Vagina (tissue), 2 donors: ENCODE measurements around the gene OR8B3. TPM values are rescaled to one million over a fixed set of nuclear protein-coding genes. Genes with fewer than 3 reads are reported as not detected.

Experiments
- DNase-seq, 2 donors: peaks; one replicate each; pipeline ENCODE4 v3.0.0-alpha.2; 2017; ENCODE audit errors: extremely low spot score in 2 of 2
- H3K27ac ChIP-seq: fragments of 200-600 bp; sonication (generic); one replicate; pipeline ENCODE4 v1.5.1; 2019
- H3K27me3 ChIP-seq: fragments of 200-600 bp; sonication (generic); one replicate; pipeline ENCODE4 v1.5.1; 2019
- H3K36me3 ChIP-seq, 2 donors: fragments of 200-600 bp; sonication (generic); one replicate each; pipeline ENCODE4 v1.5.1; 2017 to 2019
- H3K4me1 ChIP-seq: fragments of 200-600 bp; sonication (generic); one replicate; pipeline ENCODE4 v1.5.1; 2019
- H3K4me3 ChIP-seq, 2 donors: fragments of 200-600 bp; sonication (generic); 1 replicate in 1 of 2; 2 replicates in 1 of 2; pipeline ENCODE4 v1.5.1; 2016 to 2019
- H3K9me3 ChIP-seq: fragments of 200-600 bp; sonication (generic); one replicate; pipeline ENCODE4 v1.5.1; 2019
- CTCF ChIP-seq, 3 experiments: fragments of 450-650 bp in 2 of 3; fragments of 200-600 bp in 1 of 3; sonication (generic) in 1 of 3; IDR thresholded peaks; one replicate each; pipeline ENCODE4 v1.5.1; 2017 to 2019; ENCODE audit warnings: antibody characterized with exemption in 3 of 3, mild to moderate bottlenecking in 2 of 3, moderate library complexity in 2 of 3
- POLR2A ChIP-seq, 2 donors: fragments of 450-650 bp; IDR thresholded peaks; one replicate each; pipeline ENCODE4 v1.6.1; 2017; ENCODE audit warnings: antibody characterized with exemption in 2 of 2, mild to moderate bottlenecking in 2 of 2, moderate library complexity in 2 of 2
- POLR2AphosphoS5 ChIP-seq, 2 donors: sonication (generic); formaldehyde crosslinking; IDR thresholded peaks; one replicate each; pipeline ENCODE4 v1.9.0; 2017; ENCODE audit warnings: antibody characterized with exemption in 2 of 2, mild to moderate bottlenecking in 2 of 2, low read depth in 1 of 2; ENCODE audit not compliant: insufficient read depth in 1 of 2
- intact Hi-C: fragments of 100-400 bp; cut with DNase I; formaldehyde crosslinking; loops from one replicate; pipeline ENCODE4 v1.15.1; 2023
- total RNA-seq: library from RNA; depleted of rRNA; stranded (reverse); fragments of >200 nt; gene quantifications from one replicate; pipeline ENCODE4 v1.2.3, GENCODE V29; 2016

Gene OR8B3, protein sequence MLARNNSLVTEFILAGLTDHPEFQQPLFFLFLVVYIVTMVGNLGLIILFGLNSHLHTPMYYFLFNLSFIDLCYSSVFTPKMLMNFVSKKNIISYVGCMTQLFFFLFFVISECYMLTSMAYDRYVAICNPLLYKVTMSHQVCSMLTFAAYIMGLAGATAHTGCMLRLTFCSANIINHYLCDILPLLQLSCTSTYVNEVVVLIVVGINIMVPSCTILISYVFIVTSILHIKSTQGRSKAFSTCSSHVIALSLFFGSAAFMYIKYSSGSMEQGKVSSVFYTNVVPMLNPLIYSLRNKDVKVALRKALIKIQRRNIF
- total RNA-seq = not detected

- H3K4me3 ChIP-seq = no peak within 1 kb of the TSS
- TF ChIP-seq POLR2AphosphoS5 (IDR thresholded peaks at IDR 0.05; ENCODE audit: insufficient read depth in 1 of 2, low read depth in 1 of 2) = no peak
- TF ChIP-seq POLR2A (IDR thresholded peaks at IDR 0.05) = no peak
- no peak for TF ChIP-seq CTCF (IDR thresholded peaks at IDR 0.05)
- H3K4me1 ChIP-seq = no peaks in the 10 kb centered on the region
- H3K27me3 ChIP-seq = no peaks in the 10 kb centered on the region
- H3K27ac ChIP-seq = no peak within 1 kb of the TSS
- no peaks in the 10 kb centered on the region for H3K36me3 ChIP-seq
- intact Hi-C loops = no loop called here
- no peak for DNase-seq
- H3K9me3 ChIP-seq = no peaks in the 10 kb centered on the region
Measured at GRCh38 chr11:124398924-124399323, at the start of gene OR8B3. OR8B3 (minus strand) TSS chr11:124399024; CDS start chr11:124397351, 1,673 bp downstream.

DNA sequence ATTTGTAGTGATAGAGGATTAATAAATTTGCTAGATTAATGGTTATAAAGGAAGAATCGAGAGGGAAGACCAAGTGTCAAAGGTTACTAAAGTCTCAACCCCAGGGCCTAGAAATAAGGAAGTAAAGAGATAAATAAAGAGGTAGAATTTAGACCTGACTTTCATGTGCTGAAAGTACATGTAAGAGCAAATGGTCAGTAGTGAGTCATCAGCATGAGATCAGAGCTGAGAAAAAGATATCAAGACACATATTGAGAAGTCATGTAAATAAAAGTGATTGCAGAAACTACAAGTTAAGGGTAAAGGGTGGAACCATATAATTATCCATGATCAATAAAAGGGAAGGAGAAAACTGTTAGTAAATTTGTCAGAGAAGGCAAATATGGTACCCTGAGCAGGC, 48.1 kb upstream of the OR8B3 start:
- Histone ChIP-seq H3K36me3 (no peaks in the 10 kb centered on the region), H3K4me1 (no peaks in the 10 kb centered on the region), H3K27ac (no peak overlapping the region), H3K9me3 (no peaks in the 10 kb centered on the region), H3K4me3 (no peak overlapping the region), H3K27me3 (no peaks in the 10 kb centered on the region)
- DNase-seq = no peak
- intact Hi-C loops = no loop called here
- no peak for TF ChIP-seq POLR2A (IDR thresholded peaks at IDR 0.05)
- no peak for TF ChIP-seq CTCF (IDR thresholded peaks at IDR 0.05)
- no peak for TF ChIP-seq POLR2AphosphoS5 (IDR thresholded peaks at IDR 0.05; ENCODE audit: insufficient read depth in 1 of 2, low read depth in 1 of 2)

DNA sequence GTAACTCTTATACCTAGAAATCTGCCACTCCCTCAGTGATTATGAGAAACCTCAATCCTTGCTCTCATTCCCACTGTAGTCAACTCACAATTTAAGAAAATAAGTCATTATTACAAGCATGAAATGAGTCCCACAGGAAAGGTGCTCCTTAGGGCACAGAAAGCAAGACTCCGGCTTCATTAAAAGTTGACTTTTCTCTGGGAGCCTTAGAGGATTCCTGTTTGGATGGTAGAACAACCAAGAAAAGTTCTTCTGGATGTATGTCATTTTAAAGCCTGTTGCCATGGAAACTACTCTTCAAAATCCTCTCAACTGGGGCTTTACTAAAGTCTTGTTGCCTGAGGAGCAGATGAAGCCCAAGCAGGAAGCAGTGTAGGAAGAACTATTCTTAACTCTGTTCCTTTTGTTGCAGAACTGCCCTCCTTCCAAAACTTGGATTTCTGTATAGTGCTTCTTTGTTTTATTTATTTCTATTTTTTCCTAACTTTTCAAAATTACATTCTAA, 46.9 kb upstream of the OR8B3 start, which contains the start of gene OR8B8:
TSS of gene OR8B8 (minus strand) at position 51 of the 505 bp plus-strand sequence. CDS start 4,611 bp downstream, outside the sequence.
- intact Hi-C loops = no loop called here

GRCh38 chr11:124442847-124443246, 44.0 kb upstream of the OR8B3 start:
- no peak for TF ChIP-seq POLR2AphosphoS5 (IDR thresholded peaks at IDR 0.05; ENCODE audit: insufficient read depth in 1 of 2, low read depth in 1 of 2)
- H3K27me3 ChIP-seq = no peaks in the 10 kb centered on the region
- H3K9me3 ChIP-seq = no peaks in the 10 kb centered on the region
- no peaks in the 10 kb centered on the region for H3K36me3 ChIP-seq
- intact Hi-C loops = no loop called here
- H3K27ac ChIP-seq = no peak overlapping the region
- no peaks in the 10 kb centered on the region for H3K4me1 ChIP-seq
- H3K4me3 ChIP-seq = no peak overlapping the region
- no peak for DNase-seq

More for the DNA sequence above, 46.9 kb upstream of the OR8B3 start, which contains the start of gene OR8B8:
- Histone ChIP-seq H3K27me3 (no peaks in the 10 kb centered on the region), H3K4me1 (no peaks in the 10 kb centered on the region), H3K9me3 (no peaks in the 10 kb centered on the region), H3K27ac (no peak within 1 kb of the TSS), H3K36me3 (no peaks in the 10 kb centered on the region), H3K4me3 (no peak within 1 kb of the TSS)
- TF ChIP-seq POLR2A (IDR thresholded peaks at IDR 0.05) (no peak), CTCF (IDR thresholded peaks at IDR 0.05) (no peak), POLR2AphosphoS5 (IDR thresholded peaks at IDR 0.05; ENCODE audit: insufficient read depth in 1 of 2, low read depth in 1 of 2) (no peak)
- no peak for DNase-seq

DNA sequence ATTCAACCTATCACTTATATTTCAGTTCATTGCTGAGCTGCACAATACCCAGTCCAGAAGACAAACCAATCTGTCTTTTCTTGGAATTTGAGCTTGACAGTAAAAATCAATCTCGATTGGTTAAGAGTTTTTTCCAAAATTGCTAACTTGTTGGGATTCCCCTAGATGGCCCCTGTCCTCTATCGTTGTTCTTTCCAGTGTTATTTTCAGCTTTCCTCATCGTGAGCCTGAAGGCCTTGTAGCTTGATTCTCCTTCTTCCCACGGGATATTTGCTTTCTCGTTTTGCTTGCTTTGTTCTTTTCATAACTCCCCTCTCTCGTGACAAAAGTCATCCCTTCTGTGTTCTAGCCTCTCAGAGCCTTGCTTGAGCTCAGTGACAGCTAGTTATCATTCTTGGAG, 43.6 kb upstream of the OR8B3 start:
- TF ChIP-seq POLR2AphosphoS5 (IDR thresholded peaks at IDR 0.05; ENCODE audit: insufficient read depth in 1 of 2, low read depth in 1 of 2) (no peak), POLR2A (IDR thresholded peaks at IDR 0.05) (no peak), CTCF (IDR thresholded peaks at IDR 0.05) (no peak)
- Histone ChIP-seq H3K27me3 (no peaks in the 10 kb centered on the region), H3K4me1 (no peaks in the 10 kb centered on the region), H3K36me3 (no peaks in the 10 kb centered on the region), H3K27ac (no peak overlapping the region), H3K4me3 (no peak overlapping the region), H3K9me3 (no peaks in the 10 kb centered on the region)
- intact Hi-C loops = no loop called here
- DNase-seq = no peak
